HFF-Myc (cell line): ENCODE results near the gene C18orf63.

Source experiments
- DNase-seq: peaks from one replicate; pipeline ENCODE4 v3.0.0-alpha.2; 2011; ENCODE audit warnings: low read depth; ENCODE audit errors: extremely low read depth
- H3K4me3 ChIP-seq: replicated peaks from 2 replicates; pipeline ENCODE4 v1.5.1; 2011; ENCODE audit warnings: low read depth, mild to moderate bottlenecking, control low read depth, low read length
- TF ChIP-seq, protein P1 (sequence below): IDR thresholded peaks from 2 replicates; pipeline ENCODE4 v1.5.1; 2012; ENCODE audit warnings: mild to moderate bottlenecking, low read depth, low read length, control low read depth; ENCODE audit errors: missing control alignments

Gene C18orf63

DNA sequence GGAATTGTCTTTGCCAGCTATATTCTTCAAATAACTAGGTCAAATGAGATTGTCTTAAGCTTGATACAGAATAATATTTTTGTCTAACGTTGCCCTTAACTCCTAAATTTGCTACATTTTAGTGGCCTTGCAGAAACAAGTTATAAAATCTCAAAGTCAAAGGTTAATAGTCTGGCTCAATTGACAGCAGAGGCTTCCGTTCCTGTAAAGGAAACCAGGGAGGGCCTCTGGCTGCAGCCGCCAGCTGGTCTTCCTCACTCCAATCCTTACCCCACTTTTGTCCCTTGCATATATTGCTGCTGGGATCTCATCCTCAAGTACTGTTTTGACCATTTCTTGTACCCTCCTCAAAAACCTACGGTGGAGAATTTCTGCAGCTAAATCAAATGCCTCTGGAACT lies 40.9 kb upstream of the C18orf63 start:
- TF ChIP-seq, protein P1, sequence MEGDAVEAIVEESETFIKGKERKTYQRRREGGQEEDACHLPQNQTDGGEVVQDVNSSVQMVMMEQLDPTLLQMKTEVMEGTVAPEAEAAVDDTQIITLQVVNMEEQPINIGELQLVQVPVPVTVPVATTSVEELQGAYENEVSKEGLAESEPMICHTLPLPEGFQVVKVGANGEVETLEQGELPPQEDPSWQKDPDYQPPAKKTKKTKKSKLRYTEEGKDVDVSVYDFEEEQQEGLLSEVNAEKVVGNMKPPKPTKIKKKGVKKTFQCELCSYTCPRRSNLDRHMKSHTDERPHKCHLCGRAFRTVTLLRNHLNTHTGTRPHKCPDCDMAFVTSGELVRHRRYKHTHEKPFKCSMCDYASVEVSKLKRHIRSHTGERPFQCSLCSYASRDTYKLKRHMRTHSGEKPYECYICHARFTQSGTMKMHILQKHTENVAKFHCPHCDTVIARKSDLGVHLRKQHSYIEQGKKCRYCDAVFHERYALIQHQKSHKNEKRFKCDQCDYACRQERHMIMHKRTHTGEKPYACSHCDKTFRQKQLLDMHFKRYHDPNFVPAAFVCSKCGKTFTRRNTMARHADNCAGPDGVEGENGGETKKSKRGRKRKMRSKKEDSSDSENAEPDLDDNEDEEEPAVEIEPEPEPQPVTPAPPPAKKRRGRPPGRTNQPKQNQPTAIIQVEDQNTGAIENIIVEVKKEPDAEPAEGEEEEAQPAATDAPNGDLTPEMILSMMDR, result no peak

GRCh38 chr18:74275736-74276135 lies 39.9 kb upstream of the C18orf63 start:
- no peak overlapping the region for H3K4me3 ChIP-seq
- TF ChIP-seq, protein P1, result no peak
- no peak for DNase-seq

More for the DNA sequence above, 40.9 kb upstream of the C18orf63 start:
- DNase-seq, result no peak
- H3K4me3 ChIP-seq, result no peak overlapping the region

DNA sequence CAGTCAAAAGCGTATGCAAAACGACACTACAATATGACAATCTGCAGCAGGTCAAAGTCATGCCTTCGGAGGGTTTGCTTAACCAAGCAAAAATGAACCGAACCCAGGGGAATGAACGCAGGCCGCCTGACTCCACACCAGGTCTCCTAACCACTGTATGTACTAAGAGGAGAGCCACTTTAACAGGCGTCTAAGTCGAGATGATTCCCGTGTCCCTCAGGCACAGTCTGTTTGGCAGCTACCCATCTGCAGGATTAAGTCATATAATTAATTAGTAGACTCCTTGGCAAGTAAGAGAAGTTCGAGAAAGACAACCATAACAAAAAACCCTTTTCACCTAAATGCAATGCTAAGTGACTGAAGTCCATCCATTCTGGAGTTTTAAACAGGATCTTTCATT lies 39.0 kb upstream of the C18orf63 start:
- no peak overlapping the region for H3K4me3 ChIP-seq
- TF ChIP-seq, protein P1, result no peak
- no peak for DNase-seq

DNA sequence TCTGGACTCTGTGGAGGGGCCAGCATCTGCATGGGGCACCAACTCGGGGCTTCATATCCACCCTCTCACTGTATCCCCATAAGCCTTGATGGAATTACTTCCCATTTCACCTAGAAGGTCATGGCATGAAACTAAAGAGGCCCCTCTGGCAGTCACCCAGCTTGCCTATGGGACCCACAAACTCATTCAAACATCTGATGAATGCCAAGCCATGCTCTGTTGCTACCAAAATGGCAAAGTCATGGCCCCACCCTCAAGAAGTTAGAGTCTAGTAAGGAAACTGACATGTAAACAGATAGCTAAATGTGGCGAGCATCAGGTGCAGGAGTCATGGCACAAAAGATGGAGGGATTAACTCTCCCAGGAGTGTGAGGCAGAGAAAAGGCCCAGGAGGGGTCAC lies 38.3 kb upstream of the C18orf63 start:
- H3K4me3 ChIP-seq, result no peak overlapping the region
- TF ChIP-seq, protein P1, result no peak
- no peak for DNase-seq

GRCh38 chr18:74278058-74278457 lies 37.6 kb upstream of the C18orf63 start:
- DNase-seq, result no peak
- no peak overlapping the region for H3K4me3 ChIP-seq
- TF ChIP-seq, protein P1, result no peak

- DNase-seq, result no peak
- H3K4me3 ChIP-seq, result no peak overlapping the region
- TF ChIP-seq, protein P1, result no peak
These were observed 36.7 kb upstream of the C18orf63 start for GRCh38 chr18:74278983-74279382.
